ENCODE measurements around the gene MED14.

MED14 gene

DNA sequence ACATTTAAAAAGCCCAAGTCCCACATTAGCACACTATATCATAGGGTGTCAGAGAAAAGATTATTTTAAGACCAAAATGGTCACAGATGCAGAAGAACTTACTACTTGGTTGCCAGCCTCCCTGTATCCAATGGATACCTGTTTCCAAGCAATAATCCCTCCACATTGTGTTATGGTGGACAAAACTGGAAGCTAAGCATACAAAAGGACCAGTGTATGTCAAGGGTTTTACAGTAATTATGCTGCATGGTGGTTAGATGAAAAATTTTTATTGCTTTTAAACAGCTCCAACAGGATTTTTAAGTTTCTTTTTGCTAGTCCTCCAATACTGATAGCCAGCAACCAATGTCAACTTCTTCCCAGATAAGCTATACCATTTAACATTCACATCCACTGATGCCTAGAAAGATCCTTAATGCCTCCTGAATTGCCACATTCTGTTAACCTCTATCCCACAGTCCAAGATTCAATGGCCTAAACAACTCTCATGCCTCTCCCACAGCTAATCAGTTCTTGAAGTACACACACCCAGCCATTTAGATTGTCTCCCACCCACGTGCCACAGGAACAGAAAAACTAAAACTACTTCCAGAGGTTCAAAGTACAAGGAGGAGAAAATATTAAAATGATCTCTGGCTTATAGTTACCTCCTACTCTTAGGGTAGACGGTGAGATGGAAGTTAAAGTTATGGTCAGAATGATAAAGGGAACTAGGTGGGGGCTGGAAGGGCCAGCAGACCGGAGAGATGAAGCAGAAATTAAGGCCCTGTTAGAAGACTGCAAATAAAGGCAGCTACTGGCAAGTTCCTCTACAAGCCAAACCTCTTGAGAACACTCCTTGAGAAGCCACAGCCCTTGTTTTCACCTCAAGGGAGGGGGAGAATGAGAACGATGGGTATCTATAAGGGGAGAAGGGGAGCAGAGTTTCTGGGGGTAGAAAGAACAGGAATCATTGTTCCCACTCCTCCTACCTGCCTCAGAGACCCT is 5.5 kb downstream of the MED14 start:
- H3K27me3 ChIP-seq (ENCODE audit: control insufficient read depth, insufficient read depth, low read length), result no peaks in the 10 kb centered on the region
- H2AFZ ChIP-seq, result no peak overlapping the region
- peaks cover 27% of the 10 kb centered on the region for H3K79me2 ChIP-seq
- H3K4me1 ChIP-seq, result peaks cover 11% of the 10 kb centered on the region
- H3K9ac ChIP-seq, result no peak overlapping the region
- no peaks in the 10 kb centered on the region for H3K9me3 ChIP-seq (ENCODE audit: control insufficient read depth, low read length)
- H3K36me3 ChIP-seq (ENCODE audit: control insufficient read depth, insufficient read depth, low read length), result no peaks in the 10 kb centered on the region
- no peak overlapping the region for H3K4me2 ChIP-seq (ENCODE audit: low read length)
- H3K27ac ChIP-seq, result no peak overlapping the region
- H3K4me3 ChIP-seq (ENCODE audit: low read depth, low read length), result no peak overlapping the region
- TF ChIP-seq, protein P1, sequence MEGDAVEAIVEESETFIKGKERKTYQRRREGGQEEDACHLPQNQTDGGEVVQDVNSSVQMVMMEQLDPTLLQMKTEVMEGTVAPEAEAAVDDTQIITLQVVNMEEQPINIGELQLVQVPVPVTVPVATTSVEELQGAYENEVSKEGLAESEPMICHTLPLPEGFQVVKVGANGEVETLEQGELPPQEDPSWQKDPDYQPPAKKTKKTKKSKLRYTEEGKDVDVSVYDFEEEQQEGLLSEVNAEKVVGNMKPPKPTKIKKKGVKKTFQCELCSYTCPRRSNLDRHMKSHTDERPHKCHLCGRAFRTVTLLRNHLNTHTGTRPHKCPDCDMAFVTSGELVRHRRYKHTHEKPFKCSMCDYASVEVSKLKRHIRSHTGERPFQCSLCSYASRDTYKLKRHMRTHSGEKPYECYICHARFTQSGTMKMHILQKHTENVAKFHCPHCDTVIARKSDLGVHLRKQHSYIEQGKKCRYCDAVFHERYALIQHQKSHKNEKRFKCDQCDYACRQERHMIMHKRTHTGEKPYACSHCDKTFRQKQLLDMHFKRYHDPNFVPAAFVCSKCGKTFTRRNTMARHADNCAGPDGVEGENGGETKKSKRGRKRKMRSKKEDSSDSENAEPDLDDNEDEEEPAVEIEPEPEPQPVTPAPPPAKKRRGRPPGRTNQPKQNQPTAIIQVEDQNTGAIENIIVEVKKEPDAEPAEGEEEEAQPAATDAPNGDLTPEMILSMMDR (IDR thresholded peaks at IDR 0.05), result no peak

DNA sequence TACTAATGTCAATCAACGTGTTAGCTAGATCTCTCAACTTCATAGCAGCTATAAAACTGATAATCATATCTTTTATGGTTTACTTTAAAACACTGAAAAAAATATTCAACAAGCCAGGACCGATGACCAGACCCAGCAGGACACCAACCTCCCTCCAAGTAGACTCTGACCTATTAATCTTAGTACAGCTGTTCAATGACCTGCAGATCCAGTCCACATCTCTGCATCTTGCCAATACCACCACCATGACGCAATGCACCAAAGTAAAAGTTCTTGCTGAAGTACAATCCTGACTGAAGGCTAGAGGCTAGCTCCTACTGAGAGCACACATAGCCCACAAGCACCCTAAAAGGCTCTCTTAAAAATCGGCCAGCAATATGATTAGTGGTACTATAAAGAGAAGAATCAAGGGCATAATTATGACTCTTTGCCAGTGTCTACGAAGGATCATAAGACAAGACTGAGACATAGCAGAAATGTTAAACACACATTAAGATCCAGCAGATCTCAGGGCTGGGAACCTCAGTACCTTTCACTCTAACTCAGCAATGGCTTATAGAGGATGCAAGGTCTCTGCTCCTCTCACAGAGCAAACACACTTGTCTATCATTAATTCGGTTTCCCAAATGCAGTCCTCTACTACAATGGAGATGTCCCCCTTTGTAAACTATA is 7.6 kb downstream of the MED14 start:
- Histone ChIP-seq H3K36me3 (ENCODE audit: control insufficient read depth, insufficient read depth, low read length) (no peaks in the 10 kb centered on the region), H3K9me3 (ENCODE audit: control insufficient read depth, low read length) (no peaks in the 10 kb centered on the region), H3K79me2 (peaks cover 19% of the 10 kb centered on the region), H3K4me1 (peaks cover 18% of the 10 kb centered on the region), H3K4me3 (ENCODE audit: low read depth, low read length) (no peak overlapping the region), H3K9ac (no peak overlapping the region), H3K27ac (no peak overlapping the region), H3K27me3 (ENCODE audit: control insufficient read depth, insufficient read depth, low read length) (no peaks in the 10 kb centered on the region), H3K4me2 (ENCODE audit: low read length) (no peak overlapping the region), H2AFZ (no peak overlapping the region)
- TF ChIP-seq, protein P1 (IDR thresholded peaks at IDR 0.05), result no peak

DNA sequence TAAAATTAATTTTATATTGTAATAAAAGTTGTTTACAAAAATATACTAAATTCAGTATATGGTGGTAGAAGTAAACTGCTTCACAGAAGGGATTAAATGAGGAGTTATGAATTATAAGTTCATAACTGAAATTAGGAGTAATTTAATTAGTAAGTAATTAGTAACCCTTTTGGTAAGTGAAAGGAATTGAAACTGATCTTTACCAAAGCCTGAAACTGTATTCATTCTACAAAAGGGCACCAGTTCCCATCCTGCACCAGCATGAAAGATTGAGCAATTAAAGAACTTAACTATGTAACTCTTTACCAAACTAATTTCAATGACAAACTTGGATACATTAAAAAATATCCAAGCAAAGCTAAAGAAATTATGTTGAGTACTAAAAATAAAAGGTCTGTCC is 8.2 kb downstream of the MED14 start:
- TF ChIP-seq, protein P1 (IDR thresholded peaks at IDR 0.05), result no peak
- H3K9ac ChIP-seq, result no peak overlapping the region
- H3K79me2 ChIP-seq, result peaks cover 14% of the 10 kb centered on the region
- no peak overlapping the region for H3K4me2 ChIP-seq (ENCODE audit: low read length)
- H3K9me3 ChIP-seq (ENCODE audit: control insufficient read depth, low read length), result no peaks in the 10 kb centered on the region
- no peaks in the 10 kb centered on the region for H3K36me3 ChIP-seq (ENCODE audit: control insufficient read depth, insufficient read depth, low read length)
- H2AFZ ChIP-seq, result no peak overlapping the region
- H3K4me3 ChIP-seq (ENCODE audit: low read depth, low read length), result no peak overlapping the region
- no peak overlapping the region for H3K27ac ChIP-seq
- H3K4me1 ChIP-seq, result peaks cover 18% of the 10 kb centered on the region
- no peaks in the 10 kb centered on the region for H3K27me3 ChIP-seq (ENCODE audit: control insufficient read depth, insufficient read depth, low read length)

DNA sequence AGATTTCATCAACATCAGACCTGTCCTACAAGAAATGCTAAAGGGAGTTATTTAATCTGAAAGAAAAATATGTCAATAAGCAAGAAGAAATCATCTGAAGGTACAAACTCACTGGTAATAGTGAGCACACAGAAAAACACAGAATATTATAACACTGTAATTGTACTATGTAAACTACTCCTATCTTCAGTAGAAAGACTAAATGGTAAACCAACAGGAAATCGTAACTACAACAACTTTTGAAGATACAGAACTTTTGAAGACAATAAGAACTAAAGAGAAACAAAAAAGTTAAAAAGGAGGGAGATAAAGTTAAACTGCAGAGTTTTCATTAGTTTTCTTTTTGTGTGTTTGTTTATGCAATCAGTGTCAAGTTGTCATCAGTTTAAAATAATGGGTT is 12.4 kb downstream of the MED14 start:
- TF ChIP-seq, protein P1 (IDR thresholded peaks at IDR 0.05), result no peak
- peaks cover 18% of the 10 kb centered on the region for H3K4me1 ChIP-seq
- H3K9ac ChIP-seq, result no peak overlapping the region
- H3K27me3 ChIP-seq (ENCODE audit: control insufficient read depth, insufficient read depth, low read length), result no peaks in the 10 kb centered on the region
- H3K79me2 ChIP-seq, result peaks cover 7% of the 10 kb centered on the region
- no peak overlapping the region for H3K4me3 ChIP-seq (ENCODE audit: low read depth, low read length)
- peak overlapping the region; percentile 74 for H3K27ac ChIP-seq
- no peaks in the 10 kb centered on the region for H3K36me3 ChIP-seq (ENCODE audit: control insufficient read depth, insufficient read depth, low read length)
- H3K9me3 ChIP-seq (ENCODE audit: control insufficient read depth, low read length), result no peaks in the 10 kb centered on the region
- H2AFZ ChIP-seq, result no peak overlapping the region
- no peak overlapping the region for H3K4me2 ChIP-seq (ENCODE audit: low read length)

Measured in parathyroid adenoma (tissue), 2 donors.